ENCODE data around the gene ADD3.

Gene ADD3

DNA sequence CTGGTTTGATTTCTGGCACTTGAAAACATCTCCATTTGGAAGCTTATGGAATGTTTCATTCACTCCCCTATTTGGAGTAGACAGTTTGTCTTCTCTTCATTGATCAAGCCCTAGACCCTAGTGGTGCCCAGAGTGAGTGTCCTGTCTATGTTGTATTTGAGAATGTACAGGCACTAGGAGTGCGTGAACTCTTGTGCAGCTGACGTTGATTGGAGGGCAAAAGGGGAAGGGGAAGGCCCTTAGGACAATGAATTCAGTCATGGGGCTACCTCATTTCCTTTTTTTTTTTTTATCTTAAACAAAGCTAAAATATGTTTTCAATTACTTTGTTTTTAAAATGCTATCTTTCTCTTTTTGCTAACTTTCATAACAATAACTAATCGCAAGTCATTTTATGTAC lies 66.5 kb downstream of the ADD3 start:
- DNase-seq (ENCODE audit: extremely low spot score) = no peak
- TF ChIP-seq, protein P1, sequence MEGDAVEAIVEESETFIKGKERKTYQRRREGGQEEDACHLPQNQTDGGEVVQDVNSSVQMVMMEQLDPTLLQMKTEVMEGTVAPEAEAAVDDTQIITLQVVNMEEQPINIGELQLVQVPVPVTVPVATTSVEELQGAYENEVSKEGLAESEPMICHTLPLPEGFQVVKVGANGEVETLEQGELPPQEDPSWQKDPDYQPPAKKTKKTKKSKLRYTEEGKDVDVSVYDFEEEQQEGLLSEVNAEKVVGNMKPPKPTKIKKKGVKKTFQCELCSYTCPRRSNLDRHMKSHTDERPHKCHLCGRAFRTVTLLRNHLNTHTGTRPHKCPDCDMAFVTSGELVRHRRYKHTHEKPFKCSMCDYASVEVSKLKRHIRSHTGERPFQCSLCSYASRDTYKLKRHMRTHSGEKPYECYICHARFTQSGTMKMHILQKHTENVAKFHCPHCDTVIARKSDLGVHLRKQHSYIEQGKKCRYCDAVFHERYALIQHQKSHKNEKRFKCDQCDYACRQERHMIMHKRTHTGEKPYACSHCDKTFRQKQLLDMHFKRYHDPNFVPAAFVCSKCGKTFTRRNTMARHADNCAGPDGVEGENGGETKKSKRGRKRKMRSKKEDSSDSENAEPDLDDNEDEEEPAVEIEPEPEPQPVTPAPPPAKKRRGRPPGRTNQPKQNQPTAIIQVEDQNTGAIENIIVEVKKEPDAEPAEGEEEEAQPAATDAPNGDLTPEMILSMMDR (IDR thresholded peaks at IDR 0.05; ENCODE audit: control extremely low read depth, extremely low read depth, low read depth, missing control alignments) = no peak
- ChIA-PET POLR2A (interaction anchor here (0.6 kb wide), 1 partner anchor 134 kb away, joined by 3 read pairs; no protein-coding TSS in a partner anchor), CTCF (interaction anchor here (1.3 kb wide), 1 partner anchor 190 kb away, joined by 5 read pairs; no protein-coding TSS in a partner anchor)

- TF ChIP-seq, protein P1 (IDR thresholded peaks at IDR 0.05; ENCODE audit: control extremely low read depth, extremely low read depth, low read depth, missing control alignments) = no peak
- no peak for DNase-seq (ENCODE audit: extremely low spot score)
- POLR2A ChIA-PET = interaction anchor here (0.6 kb wide), 1 partner anchor 133 kb away, joined by 3 read pairs; no protein-coding TSS in a partner anchor
- CTCF ChIA-PET = interaction anchor here (1.3 kb wide), 1 partner anchor 190 kb away, joined by 5 read pairs; no protein-coding TSS in a partner anchor
These were observed 67.2 kb downstream of the ADD3 start for GRCh38 chr10:110074758-110075671.

- no peak for DNase-seq (ENCODE audit: extremely low spot score)
- CTCF ChIA-PET = no interaction called here
- POLR2A ChIA-PET = no interaction called here
- TF ChIP-seq, protein P1 (IDR thresholded peaks at IDR 0.05; ENCODE audit: control extremely low read depth, extremely low read depth, low read depth, missing control alignments) = no peak
These were observed 67.9 kb downstream of the ADD3 start for GRCh38 chr10:110075686-110076085.

DNA sequence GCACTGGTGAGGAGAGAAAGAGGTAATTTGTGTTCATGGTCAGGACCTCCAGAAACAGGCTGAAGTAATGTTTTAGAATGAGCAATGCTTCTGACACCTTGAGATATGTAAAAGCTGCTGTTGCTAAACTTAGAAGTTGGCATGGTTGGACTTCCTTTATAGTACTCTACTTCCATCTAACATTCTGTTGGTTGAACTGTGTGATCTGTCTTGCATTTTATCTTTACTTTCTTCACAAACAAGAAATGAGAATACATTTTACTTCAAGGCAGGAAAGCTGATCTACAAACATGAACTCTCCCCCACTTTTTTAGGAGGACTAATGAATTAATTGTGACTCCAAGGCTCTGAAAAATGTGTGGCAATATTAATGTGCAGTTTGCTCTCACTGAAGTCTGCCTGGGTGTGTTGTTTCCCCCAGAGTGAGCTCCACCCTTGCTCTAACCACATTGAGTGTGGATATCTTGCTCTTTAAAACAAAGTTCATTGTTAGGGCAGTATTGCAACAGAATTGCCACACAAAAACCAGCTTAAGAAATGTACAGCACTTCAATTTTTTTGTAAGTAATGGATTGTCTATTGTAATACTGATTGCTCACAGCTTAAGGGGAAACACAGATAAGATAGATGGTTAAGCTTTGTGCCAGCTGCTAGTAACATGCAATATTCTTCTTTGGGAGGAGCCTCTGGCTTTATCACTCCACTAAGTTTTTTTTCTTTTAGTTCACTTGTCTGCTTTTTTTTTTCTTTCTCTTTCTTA lies 69.0 kb downstream of the ADD3 start:
- TF ChIP-seq, protein P1 (IDR thresholded peaks at IDR 0.05; ENCODE audit: control extremely low read depth, extremely low read depth, low read depth, missing control alignments) = no peak
- POLR2A ChIA-PET = no interaction called here
- CTCF ChIA-PET = interaction anchor here (1.2 to 1.3 kb wide), 2 partner anchors 9 to 37 kb away, joined by 3 to 5 read pairs; no protein-coding TSS in a partner anchor
- DNase-seq (ENCODE audit: extremely low spot score) = no peak

GRCh38 chr10:110077436-110078130 lies 69.8 kb downstream of the ADD3 start:
- ChIA-PET POLR2A (no interaction called here), CTCF (interaction anchor here (0.6 to 1.3 kb wide), 3 partner anchors 9 to 38 kb away, joined by 3 to 5 read pairs (median 3); no protein-coding TSS in a partner anchor)
- TF ChIP-seq, protein P1 (IDR thresholded peaks at IDR 0.05; ENCODE audit: control extremely low read depth, extremely low read depth, low read depth, missing control alignments) = no peak
- DNase-seq (ENCODE audit: extremely low spot score) = no peak

DNA sequence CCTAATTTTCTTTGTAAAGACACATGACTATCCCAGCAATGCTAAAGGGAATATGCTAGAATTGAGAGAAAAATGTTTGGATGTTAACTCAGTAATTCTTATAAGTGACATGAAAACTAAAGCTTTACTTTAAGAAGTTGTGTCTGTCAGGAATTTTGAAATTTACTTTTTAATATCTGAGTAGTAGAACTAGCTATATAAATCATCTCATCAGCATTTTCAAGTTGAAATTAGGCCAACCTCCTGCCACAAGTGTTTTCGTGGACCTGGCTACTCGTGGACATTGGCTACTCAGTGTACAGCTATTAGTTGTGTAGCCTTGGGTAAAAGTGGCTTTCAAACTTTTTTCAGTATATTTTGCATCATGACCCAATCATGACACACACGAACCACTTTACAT lies 70.5 kb downstream of the ADD3 start:
- POLR2A ChIA-PET = no interaction called here
- TF ChIP-seq, protein P1 (IDR thresholded peaks at IDR 0.05; ENCODE audit: control extremely low read depth, extremely low read depth, low read depth, missing control alignments) = no peak
- CTCF ChIA-PET = interaction anchor here (0.6 to 1.3 kb wide), 2 partner anchors 20 to 39 kb away, joined by 3 read pairs; no protein-coding TSS in a partner anchor
- no peak for DNase-seq (ENCODE audit: extremely low spot score)
